HG02884 (cell line): ENCODE data around the gene TRIM6.
"Not testable (repeated sequence)": the region's sequence is repeated elsewhere in the genome, so short reads cannot be mapped to it uniquely, and the experiment has no call there.

Source experiments
- ATAC-seq: cut with Tn5 transposase; IDR thresholded peaks from one replicate; pipeline ENCODE4 v1.9.1; 2021; ENCODE audit warnings: mild to moderate bottlenecking, moderate library complexity; ENCODE audit not compliant: unreplicated experiment

The TRIM6 gene

DNA sequence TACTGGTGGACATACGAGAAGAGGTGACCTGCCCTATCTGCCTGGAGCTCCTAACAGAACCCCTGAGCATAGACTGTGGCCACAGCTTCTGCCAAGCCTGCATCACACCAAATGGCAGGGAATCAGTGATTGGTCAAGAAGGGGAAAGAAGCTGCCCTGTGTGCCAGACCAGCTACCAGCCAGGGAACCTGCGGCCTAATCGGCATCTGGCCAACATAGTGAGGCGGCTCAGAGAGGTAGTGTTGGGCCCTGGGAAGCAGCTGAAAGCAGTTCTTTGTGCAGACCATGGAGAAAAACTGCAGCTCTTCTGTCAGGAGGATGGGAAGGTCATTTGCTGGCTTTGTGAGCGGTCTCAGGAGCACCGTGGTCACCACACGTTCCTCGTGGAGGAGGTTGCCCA lies 6.9 kb downstream of the TRIM6 start:
- ATAC-seq, result no peak

DNA sequence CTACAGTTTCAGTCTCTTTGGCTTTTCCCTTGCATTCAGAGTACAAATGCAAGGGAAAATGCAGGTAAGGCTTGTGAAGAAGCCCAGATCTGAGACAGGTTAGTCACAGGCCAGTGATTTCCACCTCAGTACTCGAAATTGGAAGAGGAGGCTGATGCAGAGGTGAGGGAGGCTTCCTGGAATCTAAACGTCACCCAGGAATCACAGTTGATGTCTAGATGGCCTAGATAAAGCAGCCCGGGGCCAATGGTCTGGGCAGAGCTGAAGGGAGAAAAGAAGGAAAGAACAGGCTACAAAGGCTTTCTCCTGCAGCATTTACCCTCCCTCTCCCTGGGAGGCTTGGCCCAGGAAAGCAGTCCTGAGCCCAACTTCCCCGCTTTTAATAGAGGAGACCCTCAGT lies 8.5 kb downstream of the TRIM6 start:
- ATAC-seq, result no peak

DNA sequence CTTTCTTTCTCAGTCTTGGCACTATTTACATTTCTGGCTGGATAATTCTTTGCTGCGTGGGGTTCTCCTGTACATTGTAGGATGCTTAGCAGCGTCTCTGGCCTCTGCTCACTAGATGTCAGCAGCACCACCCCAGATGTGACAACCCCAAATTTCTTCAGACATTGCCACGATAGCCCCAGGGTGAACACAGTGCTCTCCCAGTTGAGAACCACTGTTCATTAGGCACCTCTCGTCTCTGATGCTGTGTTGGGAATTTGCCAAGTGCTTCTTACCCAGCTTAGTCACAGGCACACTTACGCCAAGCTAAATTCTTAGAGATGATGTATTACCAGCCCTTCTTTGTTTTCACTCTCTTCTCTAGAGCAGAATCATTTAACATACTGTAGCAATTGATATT lies 9.4 kb downstream of the TRIM6 start:
- no peak for ATAC-seq

DNA sequence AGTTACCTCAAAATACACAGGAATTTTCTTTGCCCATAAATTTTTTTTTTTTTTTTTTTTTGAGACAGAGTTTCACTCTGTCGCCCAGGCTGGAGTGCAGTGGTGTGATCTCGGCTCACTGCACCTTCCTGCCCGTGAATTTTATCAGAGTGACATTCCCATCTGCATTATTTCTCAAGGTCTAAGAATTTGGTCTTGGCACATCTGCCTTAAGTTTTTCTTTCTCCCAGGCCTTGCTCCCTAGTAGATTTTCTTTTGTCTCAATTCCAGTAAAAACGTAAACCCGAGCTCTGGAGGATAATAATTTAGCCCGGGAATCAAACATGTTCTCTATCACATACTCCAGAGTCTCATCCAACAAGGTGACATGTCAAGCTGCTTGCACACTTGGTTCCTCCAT lies 12.4 kb downstream of the TRIM6 start:
- no peak for ATAC-seq

DNA sequence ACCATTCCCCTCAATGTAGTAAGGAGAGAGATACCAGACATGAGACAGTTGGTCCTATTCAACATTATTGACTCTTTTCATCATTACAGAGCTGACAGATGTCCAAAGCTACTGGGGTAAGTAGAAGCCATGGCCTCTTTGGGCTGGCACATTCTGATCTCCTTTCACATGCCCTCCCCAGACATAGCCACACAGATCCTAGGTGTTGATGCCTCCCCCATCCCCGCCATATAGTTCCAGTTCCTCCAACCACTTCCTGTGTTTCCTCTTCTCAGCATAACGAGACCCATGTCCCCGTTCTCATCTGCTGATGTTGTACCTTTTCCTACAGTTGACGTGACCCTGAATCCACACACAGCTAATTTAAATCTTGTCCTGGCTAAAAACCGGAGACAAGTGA lies 14.0 kb downstream of the TRIM6 start:
- ATAC-seq, result no peak

DNA sequence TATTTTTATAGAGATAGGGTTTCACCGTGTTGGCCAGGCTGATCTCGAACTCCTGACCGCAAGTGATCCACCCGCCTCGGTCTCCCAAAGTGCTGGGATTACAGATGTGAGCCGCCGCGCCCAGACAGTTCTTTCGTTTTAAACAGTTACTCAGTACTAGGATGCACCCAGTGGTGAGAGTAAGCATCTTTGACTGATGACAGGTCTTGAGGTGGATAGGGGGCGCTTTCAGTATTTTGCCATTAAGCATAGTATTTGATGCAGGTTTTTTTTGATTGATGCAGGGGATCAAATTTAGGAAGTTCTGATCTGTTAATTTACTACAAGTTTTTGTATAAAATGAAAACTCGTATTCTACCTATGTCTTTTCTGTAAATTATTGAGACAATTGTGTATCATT lies 15.2 kb downstream of the TRIM6 start:
- no peak for ATAC-seq

DNA sequence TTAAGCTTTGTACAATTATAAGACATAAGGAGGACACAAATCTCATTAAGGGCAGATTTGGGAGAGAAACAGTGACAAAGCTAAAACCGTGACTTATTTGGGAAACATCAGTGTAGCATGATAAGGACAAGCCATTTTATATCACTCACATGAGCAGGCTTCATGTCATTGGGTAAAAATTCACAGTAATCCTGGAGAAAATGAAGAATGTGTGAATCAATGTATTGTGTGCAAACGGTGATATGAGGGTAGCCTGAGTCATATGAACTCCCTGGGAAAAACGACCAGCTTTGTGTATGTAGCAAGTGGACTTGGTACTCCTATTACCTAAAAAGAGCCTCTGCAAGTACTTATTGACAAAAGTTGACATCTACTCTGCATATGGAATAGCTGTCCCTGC lies 22.4 kb downstream of the TRIM6 start:
- ATAC-seq, result no peak

DNA sequence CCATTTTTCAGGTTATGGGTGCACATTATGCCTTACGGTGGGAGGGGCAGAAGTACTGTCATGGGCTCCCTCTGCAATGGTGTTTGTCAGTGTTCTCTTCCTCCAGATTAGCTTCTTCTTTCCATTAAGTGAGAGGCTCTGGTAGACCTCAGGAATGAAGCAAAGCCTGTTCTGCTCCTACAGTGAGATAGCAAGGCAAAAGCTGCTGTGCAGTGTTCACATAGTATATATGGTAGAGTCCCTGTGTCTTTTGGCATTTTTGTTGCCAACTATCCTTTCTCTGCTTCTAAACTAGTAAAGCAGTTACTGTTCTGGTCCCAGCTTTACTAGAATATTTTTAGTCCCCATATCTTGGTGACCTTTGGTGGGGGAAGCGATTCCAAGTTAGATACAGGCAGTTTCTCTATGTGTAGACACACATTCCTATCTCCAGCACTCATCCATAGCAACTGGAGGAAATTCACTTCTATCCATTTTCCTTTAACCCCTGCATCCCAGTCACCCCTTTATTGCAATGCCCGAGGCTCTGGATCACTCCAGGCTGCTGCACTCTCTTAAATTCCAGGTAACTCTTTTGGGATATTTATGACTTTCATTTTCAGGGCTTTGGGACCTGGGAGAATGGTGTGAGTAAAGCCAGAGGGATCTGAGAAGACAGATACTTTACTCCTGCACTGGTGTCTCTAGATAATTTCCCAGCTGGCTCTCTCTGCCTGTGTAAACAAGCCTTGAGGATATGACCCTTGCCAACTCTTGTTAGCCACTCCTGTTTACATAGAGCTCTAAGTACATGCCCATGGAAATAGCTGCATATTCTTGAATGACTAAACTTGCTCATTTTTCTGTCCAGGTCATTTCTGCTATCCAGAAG lies 24.4 kb downstream of the TRIM6 start:
- ATAC-seq, result no peak

DNA sequence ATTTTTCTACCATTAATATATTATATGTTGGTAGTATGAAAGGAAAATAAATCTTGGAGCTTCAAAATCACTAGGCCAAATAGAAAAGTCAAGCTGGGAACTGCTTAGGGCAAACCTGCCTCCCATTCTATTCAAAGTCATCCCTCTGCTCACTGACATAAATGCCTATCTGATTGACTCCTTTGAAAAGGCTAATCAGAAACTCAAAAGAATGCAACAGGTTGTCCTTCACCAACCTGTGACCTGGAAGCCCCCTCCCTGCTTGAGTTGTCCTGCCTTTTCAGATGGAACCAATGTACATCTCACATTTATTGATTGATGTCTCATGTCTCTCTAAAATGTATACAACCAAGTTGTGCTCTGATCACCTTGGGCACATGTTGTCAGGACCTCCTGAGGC lies 25.1 kb downstream of the TRIM6 start:
- ATAC-seq, result no peak

DNA sequence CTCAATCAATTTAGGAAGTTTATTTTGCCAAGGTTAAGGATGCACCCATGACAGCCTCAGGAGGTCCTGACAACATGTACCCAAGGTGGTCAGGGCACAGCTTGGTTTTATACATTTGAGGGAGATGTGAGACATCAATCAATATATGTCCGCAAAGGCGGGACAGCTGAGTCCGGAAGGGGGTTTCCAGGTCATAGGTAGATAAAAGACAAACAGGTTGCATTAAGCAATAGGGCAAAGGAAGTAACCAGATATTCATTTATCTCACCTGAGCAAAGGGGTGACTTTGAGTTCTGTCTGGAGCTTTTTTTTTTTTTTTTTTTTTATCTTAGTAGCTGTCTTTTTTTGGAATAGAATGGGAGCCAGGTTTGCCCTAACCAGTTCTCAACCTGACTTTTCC lies 26.4 kb downstream of the TRIM6 start:
- no peak for ATAC-seq

DNA sequence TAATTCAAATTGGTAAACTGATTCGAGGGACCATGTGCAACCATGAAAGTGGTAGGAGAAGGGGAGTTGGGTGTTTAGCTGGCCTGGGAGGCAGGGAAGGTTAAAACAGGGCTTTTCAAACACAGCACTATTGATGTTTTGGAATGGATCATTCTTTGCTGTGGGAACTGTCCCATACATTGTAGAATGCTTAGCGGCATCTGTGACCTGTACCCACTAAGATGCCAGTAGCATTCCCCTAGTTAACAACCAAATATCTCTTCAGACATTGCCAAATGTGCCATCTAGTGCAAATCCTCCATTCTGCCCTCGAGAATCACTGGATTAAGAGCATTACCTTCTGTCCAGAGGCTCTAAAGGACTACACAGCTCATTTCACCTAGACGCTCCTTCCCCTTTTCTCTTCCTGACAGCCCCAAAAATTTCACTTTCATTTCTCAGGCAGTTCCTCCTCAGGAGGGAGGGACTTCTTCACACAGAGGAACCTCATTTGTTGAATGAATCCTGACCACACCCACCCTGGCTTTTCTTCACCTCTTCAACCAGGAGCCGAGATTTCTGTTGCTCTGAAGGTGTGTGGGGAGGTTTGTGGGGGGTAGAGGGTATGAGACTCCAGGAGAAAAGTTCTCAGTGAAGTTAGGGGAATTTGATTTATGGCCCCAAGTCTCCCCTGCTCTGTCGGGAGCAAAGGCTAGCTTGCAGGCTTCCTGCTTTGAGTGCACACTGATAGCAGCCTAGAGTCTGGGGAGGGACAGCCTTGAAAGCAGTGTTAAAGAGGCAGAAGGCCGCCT lies 28.2 kb downstream of the TRIM6 start, which contains the start of gene TRIM34:
Gene TRIM34, plus strand, starts transcription at position 513 of the 791 bp plus-strand sequence. CDS start 7,331 bp downstream, outside the sequence.
- peak; percentile 96 for ATAC-seq

DNA sequence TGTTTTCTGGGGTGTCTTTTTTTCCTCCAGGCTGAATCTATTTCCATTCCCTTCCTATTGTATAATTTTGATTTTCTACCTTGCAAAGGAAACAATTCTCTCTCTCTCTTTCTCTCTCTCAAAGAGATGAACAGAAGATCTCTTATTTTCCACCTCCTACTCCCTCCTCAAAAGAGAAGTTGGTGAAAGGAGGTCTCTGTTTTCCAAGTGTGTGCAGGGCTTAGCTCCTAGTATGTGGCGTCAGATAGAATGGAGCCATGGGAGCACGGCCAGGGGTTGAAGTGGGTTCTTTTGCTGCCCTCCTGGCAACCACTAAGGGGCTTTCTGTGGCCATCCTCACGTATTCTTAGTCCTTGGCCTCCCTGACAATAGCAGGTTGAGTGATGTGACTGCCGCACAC lies 28.8 kb downstream of the TRIM6 start:
- ATAC-seq, result no peak

DNA sequence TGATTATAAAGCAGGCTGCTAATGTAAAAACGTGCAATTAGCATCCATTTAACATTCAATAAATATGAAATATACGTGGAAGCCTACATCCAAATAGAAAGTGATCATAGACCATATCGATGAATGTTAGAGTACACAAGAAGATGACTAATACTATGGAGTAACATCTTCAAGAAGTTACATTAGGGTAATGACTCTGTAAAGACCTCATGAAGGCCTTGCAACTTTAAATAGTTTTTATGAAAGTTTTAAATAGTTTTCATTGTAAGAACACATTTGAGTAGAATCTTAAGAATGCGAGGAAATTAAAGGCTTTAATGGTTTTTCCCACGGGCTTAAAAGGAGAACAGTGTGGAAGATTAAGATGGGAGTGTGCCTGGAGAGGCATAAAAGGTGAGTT lies 29.8 kb downstream of the TRIM6 start:
- no peak for ATAC-seq

DNA sequence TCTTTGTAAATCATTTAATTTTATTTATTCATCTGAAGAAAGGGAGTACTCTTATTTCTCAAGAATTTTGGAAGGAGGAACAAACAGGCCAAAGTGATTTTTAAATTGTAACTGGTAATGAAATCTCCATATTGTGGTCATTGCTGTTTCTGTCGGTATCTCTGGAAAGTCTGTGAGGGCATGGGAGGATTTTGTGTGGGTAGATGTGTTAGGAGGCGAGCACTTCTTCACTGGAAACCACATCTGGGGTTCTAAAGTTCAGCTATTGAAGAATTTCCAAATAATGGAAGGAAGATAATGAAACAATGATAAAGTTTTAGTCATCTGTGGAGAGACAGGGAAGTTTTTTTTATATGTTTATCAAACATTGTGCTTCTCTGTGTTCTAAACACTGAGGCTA lies 35.0 kb downstream of the TRIM6 start:
- peak; percentile 15 for ATAC-seq

DNA sequence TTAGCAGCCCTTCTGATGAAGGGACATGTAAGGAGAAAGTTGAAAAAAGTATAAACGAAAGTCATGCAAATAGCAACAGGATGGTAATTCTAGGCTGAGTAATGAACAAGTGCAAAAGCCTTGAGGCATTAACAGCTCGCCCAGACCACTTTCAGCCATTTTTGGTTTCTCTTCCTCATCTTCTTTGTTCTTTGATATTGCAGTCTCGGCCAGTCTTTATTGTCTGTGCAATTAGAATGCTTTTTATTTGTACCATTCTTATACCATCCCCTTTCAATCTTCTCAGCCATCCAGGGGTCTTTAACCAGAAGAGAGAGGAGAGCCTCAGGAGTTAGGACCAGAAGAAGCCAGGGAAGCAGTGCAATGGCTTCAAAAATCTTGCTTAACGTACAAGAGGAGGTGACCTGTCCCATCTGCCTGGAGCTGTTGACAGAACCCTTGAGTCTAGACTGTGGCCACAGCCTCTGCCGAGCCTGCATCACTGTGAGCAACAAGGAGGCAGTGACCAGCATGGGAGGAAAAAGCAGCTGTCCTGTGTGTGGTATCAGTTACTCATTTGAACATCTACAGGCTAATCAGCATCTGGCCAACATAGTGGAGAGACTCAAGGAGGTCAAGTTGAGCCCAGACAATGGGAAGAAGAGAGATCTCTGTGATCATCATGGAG lies 35.7 kb downstream of the TRIM6 start:
- ATAC-seq, result peak; percentile 94

DNA sequence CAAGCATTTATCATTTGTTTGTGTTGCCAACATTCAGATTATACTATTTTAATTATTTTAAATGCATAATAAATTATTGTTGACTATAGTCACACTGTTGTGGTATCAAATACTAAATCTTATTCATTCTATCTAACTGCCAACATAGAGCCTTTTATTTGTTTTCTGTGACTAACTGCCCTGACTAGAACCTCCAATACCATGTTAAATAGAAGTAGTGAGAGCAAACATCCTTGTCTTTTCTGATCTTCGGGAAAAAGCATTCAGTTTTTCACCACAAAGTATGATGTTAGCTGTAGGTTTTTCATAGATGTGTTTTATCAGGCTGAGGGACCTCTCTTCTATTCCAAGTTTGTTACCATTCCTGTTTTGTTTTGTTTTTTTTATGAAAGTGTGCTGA lies 43.5 kb downstream of the TRIM6 start:
- no peak for ATAC-seq

DNA sequence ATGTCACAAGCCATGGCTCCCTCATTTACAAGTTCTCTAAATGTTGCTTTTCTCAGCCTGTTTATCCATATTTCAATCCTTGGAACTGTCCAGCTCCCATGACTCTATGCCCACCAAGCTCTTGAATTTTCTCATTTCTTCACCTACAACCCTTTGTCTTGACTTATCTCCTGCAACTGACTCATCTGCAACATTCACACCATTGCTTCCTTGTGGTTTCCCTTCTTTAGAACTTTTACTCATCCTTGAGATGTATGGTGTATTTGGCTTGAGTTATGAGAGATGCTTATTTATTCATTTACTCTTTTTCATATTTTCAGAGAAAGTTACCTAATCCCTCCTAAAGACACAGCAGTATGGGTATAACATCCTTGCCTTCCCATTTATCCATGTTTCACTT lies 47.1 kb downstream of the TRIM6 start:
- no peak for ATAC-seq

DNA sequence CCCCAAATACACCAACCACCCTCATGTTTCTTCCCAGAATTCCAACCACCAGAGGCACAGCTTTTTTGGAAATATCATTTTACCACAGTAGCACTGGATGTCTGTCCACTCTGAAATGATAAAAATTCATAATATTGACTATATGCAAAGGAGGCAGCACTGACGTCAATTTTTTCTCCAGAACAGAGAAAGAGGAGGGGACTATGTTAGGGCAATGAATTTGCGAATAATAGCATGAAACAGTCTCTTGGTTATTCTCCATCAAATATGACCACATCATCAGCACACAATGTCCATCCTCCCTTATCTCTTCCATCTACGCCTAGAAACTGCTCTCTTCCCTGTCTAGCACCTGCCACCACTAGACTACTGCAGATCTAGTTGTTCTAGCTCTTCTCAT lies 49.7 kb downstream of the TRIM6 start:
- no peak for ATAC-seq

DNA sequence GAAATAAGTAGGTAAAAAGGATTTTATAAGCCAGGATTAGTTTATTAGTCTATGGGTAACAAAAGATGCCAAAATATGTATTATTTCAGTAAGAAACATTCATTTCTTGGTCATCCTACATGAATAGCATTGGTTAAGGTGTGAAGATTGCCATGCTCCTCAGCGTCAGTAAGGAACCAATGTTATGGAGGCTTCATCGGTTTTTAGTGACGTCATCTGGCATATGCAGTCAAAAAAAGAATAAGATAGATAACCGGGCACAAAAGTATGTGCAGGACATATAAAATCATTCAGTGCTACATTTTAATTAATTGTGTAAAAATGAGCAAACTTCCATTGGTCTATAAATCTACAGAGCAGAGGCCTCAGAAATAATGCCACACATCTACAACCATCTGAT lies 59.0 kb downstream of the TRIM6 start:
- no peak for ATAC-seq

DNA sequence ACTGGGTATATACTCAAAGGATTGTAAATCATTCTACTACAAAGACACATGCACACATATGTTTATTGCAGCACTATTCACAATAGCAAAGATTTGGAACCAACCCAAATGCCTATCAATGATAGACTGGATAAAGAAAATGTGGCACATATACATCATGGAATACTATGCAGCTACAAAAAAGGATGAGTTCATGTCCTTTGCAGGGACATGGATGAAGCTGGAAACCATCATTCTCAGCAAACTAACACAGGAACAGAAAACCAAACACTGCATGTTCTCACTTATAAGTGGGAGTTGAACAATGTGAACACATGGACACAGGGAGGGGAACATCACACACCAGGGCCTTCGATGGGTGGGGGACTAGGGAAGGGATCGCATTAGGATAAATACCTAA lies 60.5 kb downstream of the TRIM6 start:
- not testable (repeated sequence) for ATAC-seq

DNA sequence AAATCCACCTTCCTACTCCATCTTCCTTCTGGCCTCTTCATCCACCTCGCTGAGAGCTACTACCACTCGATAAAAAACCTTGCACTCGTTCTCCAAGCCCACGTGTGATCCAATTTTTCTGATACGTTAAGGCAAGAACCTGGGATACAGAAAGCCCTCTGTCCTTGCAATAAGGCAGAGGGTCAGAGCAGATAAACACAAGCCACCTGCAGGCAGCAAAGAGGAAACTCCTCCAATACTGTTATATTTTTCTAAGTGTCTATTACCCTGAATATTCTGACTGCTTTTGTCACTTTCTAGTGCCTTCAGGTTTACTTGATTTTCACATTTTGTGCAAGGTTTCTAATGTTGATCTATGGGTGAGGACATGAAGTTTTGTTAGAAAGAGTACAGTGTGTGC lies 61.9 kb downstream of the TRIM6 start:
- ATAC-seq, result no peak
